ENCODE measurements around the gene TLK2. TPM values are rescaled to one million over a fixed set of nuclear protein-coding genes. Genes with fewer than 3 reads are reported as not detected.
"Not testable (repeated sequence)": the region's sequence is repeated elsewhere in the genome, so short reads cannot be mapped to it uniquely, and the experiment has no call there.

TLK2 gene
- total RNA-seq, 1 experiment from 2014 or later, result 40.5 TPM

DNA sequence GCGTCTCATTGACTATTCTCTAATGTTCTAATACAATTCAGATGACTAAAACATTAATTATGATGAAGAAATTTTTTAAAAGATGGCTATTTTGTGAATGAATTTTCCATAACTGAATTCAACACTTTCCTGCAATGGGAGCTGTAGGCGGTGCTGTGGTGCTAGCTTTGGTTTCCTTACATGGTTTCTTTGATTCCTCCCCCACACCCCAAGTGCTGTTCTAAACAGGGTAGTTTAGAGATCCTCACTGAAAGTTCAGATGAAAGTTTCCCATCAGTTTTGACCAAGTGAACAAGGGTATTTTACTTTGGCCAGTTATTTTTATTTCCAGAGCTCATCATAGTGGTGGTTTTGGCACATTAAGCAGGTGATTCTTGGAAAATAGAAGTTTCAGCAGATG, 122.8 kb downstream of the TLK2 start:
- Histone ChIP-seq H4K20me1 (ENCODE audit: low read length) (no peaks in the 10 kb centered on the region), H3K9ac (ENCODE audit: low read length) (no peak overlapping the region), H3K36me3 (ENCODE audit: low read depth, low read length) (peaks cover 43% of the 10 kb centered on the region), H3K4me2 (ENCODE audit: low read length) (no peak overlapping the region), H2AFZ (ENCODE audit: low read length) (no peak overlapping the region), H3K27ac (ENCODE audit: low read length) (no peak overlapping the region), H3K79me2 (ENCODE audit: low read length) (no peaks in the 10 kb centered on the region), H3K4me3 (ENCODE audit: low read length) (no peak overlapping the region), H3K4me1 (ENCODE audit: insufficient read depth, low read length) (no peaks in the 10 kb centered on the region), H3F3A (ENCODE audit: low read length, unreplicated experiment) (no peaks in the 10 kb centered on the region), H3K9me3 (ENCODE audit: low read length) (no peaks in the 10 kb centered on the region), H3K9me2 (replicated peaks; ENCODE audit: low read length) (no peaks in the 10 kb centered on the region), H3K27me3 (ENCODE audit: low read length) (no peaks in the 10 kb centered on the region)
- DNase-seq (no peak), ATAC-seq (no peak)
- intact Hi-C loops (cut with micrococcal nuclease), result no loop called here
- ChIA-PET POLR2A (ENCODE audit: unreplicated experiment) (interaction anchor here (0.6 kb wide), 1 partner anchor 846 kb away, joined by 5 read pairs; no protein-coding TSS in a partner anchor), CTCF (interaction anchor here (0.6 kb wide), 1 partner anchor 22 kb away, joined by 4 read pairs; no protein-coding TSS in a partner anchor)
- no TSS peak for BruUV-seq (replicated peaks)
- TF ChIP-seq EZH2 (IDR thresholded peaks at IDR 0.05; ENCODE audit: low read length, unreplicated experiment) (no peak), EZH2phosphoT487 (IDR thresholded peaks at IDR 0.05; ENCODE audit: borderline replicate concordance, low read length) (no peak)
- TF ChIP-seq, protein P1, sequence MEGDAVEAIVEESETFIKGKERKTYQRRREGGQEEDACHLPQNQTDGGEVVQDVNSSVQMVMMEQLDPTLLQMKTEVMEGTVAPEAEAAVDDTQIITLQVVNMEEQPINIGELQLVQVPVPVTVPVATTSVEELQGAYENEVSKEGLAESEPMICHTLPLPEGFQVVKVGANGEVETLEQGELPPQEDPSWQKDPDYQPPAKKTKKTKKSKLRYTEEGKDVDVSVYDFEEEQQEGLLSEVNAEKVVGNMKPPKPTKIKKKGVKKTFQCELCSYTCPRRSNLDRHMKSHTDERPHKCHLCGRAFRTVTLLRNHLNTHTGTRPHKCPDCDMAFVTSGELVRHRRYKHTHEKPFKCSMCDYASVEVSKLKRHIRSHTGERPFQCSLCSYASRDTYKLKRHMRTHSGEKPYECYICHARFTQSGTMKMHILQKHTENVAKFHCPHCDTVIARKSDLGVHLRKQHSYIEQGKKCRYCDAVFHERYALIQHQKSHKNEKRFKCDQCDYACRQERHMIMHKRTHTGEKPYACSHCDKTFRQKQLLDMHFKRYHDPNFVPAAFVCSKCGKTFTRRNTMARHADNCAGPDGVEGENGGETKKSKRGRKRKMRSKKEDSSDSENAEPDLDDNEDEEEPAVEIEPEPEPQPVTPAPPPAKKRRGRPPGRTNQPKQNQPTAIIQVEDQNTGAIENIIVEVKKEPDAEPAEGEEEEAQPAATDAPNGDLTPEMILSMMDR (conservative IDR thresholded peaks at IDR 0.05; ENCODE audit: low read depth, low read length), result no peak

DNA sequence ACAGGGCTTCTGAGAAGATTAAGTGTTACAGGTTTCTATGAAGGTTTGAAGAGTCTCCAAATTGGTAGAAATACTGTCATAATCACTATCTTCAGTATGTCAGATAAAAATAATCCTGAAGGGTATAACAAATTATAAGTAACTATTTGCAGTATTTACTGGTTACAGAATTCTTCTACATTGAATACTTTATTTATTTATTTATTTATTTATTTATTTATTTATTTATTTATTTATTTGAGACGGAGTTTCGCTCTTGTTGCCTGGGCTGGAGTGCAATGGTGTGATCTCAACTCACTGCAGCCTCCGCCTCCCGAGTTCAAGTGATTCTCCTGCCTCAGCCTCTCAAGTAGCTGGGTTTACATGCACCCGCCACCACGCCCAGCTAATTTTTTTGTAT, 125.2 kb downstream of the TLK2 start:
- H3K36me3 ChIP-seq (ENCODE audit: low read depth, low read length), result peaks cover 50% of the 10 kb centered on the region
- POLR2A ChIA-PET (ENCODE audit: unreplicated experiment), result interaction anchor here (0.6 kb wide), 1 partner anchor 182 kb away, joined by 6 read pairs; no protein-coding TSS in a partner anchor
- H3K79me2 ChIP-seq (ENCODE audit: low read length), result not testable (repeated sequence)

DNA sequence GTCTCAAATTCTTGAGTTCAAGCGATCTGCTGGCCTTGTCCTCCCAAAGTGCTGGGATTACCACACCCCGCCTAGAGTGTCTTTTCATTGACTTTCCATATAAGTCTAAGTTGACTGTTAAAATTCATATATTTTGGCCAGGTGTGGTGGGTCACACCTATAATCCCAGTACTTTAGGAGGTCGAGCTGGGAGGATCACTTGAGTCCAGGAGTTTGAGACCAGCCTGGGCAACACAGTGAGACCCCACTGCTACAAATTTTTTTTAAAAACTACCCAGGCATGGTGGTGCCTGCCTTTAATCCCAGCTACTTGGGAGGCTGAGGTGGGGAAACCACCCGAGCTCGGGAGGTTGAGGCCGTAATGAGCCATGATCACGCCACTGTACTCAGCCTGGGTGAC, 127.0 kb downstream of the TLK2 start:
- intact Hi-C loops (cut with micrococcal nuclease), result no loop called here
- H4K20me1 ChIP-seq (ENCODE audit: low read length), result no peaks in the 10 kb centered on the region
- H3K4me1 ChIP-seq (ENCODE audit: insufficient read depth, low read length), result no peaks in the 10 kb centered on the region
- H3K9ac ChIP-seq (ENCODE audit: low read length), result no peak overlapping the region
- H3K4me3 ChIP-seq (ENCODE audit: low read length), result no peak overlapping the region
- no peaks in the 10 kb centered on the region for H3K27me3 ChIP-seq (ENCODE audit: low read length)
- no peak for ATAC-seq
- H3K9me3 ChIP-seq (ENCODE audit: low read length), result no peaks in the 10 kb centered on the region
- no peaks in the 10 kb centered on the region for H3K79me2 ChIP-seq (ENCODE audit: low read length)
- BruUV-seq (replicated peaks), result no TSS peak
- H3F3A ChIP-seq (ENCODE audit: low read length, unreplicated experiment), result no peaks in the 10 kb centered on the region
- no peak overlapping the region for H3K4me2 ChIP-seq (ENCODE audit: low read length)
- CTCF ChIA-PET, result no interaction called here
- no peak overlapping the region for H3K27ac ChIP-seq (ENCODE audit: low read length)
- H3K36me3 ChIP-seq (ENCODE audit: low read depth, low read length), result peaks cover 54% of the 10 kb centered on the region
- no peaks in the 10 kb centered on the region for H3K9me2 ChIP-seq (replicated peaks; ENCODE audit: low read length)
- no peak overlapping the region for H2AFZ ChIP-seq (ENCODE audit: low read length)
- no peak for TF ChIP-seq EZH2 (IDR thresholded peaks at IDR 0.05; ENCODE audit: low read length, unreplicated experiment)
- no peak for TF ChIP-seq EZH2phosphoT487 (IDR thresholded peaks at IDR 0.05; ENCODE audit: borderline replicate concordance, low read length)
- POLR2A ChIA-PET (ENCODE audit: unreplicated experiment), result no interaction called here
- no peak for DNase-seq

More for the DNA sequence above, 125.2 kb downstream of the TLK2 start:
- CTCF ChIA-PET; H3K27ac ChIP-seq (ENCODE audit: low read length); BruUV-seq (replicated peaks); H3K27me3 ChIP-seq (ENCODE audit: low read length); H3K9me3 ChIP-seq (ENCODE audit: low read length); H3K4me2 ChIP-seq (ENCODE audit: low read length); H3K4me1 ChIP-seq (ENCODE audit: insufficient read depth, low read length); H3K4me3 ChIP-seq (ENCODE audit: low read length); H3K9me2 ChIP-seq (replicated peaks; ENCODE audit: low read length); DNase-seq; H4K20me1 ChIP-seq (ENCODE audit: low read length); H3F3A ChIP-seq (ENCODE audit: low read length, unreplicated experiment); H3K9ac ChIP-seq (ENCODE audit: low read length); H2AFZ ChIP-seq (ENCODE audit: low read length); ATAC-seq; intact Hi-C loops (cut with micrococcal nuclease): not testable (repeated sequence)

DNA sequence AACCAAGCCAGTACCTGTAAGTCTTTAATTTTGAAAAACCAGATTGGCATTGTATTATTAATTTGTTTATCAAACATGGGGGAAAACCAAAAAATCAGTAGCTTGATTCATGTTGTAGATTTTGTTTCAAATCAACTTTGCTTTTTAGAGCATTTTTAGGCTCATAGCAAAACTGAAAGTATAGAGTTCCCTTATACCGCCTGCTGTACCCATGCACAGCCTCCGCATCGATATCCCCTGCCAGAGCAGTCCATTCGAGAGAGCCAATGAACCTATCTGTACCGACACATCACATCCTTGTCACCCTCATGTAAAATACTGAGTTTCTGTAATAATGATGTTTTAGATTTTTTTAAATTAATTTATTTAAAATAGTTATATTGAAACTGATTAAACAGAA, 132.7 kb downstream of the TLK2 start:
- H3F3A ChIP-seq (ENCODE audit: low read length, unreplicated experiment), result no peaks in the 10 kb centered on the region
- no peak overlapping the region for H2AFZ ChIP-seq (ENCODE audit: low read length)
- H4K20me1 ChIP-seq (ENCODE audit: low read length), result no peaks in the 10 kb centered on the region
- DNase-seq (no peak), ATAC-seq (no peak)
- H3K27ac ChIP-seq (ENCODE audit: low read length), result no peak overlapping the region
- POLR2A ChIA-PET (ENCODE audit: unreplicated experiment), result no interaction called here
- BruUV-seq (replicated peaks), result no TSS peak
- intact Hi-C loops (cut with micrococcal nuclease), result no loop called here
- H3K36me3 ChIP-seq (ENCODE audit: low read depth, low read length), result peaks cover 53% of the 10 kb centered on the region
- no peak overlapping the region for H3K4me2 ChIP-seq (ENCODE audit: low read length)
- no peaks in the 10 kb centered on the region for H3K9me2 ChIP-seq (replicated peaks; ENCODE audit: low read length)
- TF ChIP-seq, protein P1 (conservative IDR thresholded peaks at IDR 0.05; ENCODE audit: low read depth, low read length), result no peak
- no peak for TF ChIP-seq EZH2 (IDR thresholded peaks at IDR 0.05; ENCODE audit: low read length, unreplicated experiment)
- H3K4me3 ChIP-seq (ENCODE audit: low read length), result no peak overlapping the region
- CTCF ChIA-PET, result no interaction called here
- H3K4me1 ChIP-seq (ENCODE audit: insufficient read depth, low read length), result no peaks in the 10 kb centered on the region
- H3K27me3 ChIP-seq (ENCODE audit: low read length), result no peaks in the 10 kb centered on the region
- no peaks in the 10 kb centered on the region for H3K79me2 ChIP-seq (ENCODE audit: low read length)
- H3K9ac ChIP-seq (ENCODE audit: low read length), result no peak overlapping the region
- H3K9me3 ChIP-seq (ENCODE audit: low read length), result no peaks in the 10 kb centered on the region

Data from PC-3 (cell line).